Trophoblast cell (in vitro differentiated cells and primary cell): ENCODE measurements around the gene PRR20D. TPM values are rescaled to one million over a fixed set of nuclear protein-coding genes. Genes with fewer than 3 reads are reported as not detected.
"Not testable (repeated sequence)": the region's sequence is repeated elsewhere in the genome, so short reads cannot be mapped to it uniquely, and the experiment has no call there.

Experiments used
- DNase-seq, 2 donors: peaks; one replicate each; pipeline ENCODE4 v3.0.0-alpha.2; 2016
- H2AFZ ChIP-seq: 2 replicates; pipeline ENCODE4 v1.6.1; 2013; ENCODE audit warnings: low read length, moderate library complexity, mild to moderate bottlenecking; ENCODE audit not compliant: insufficient read depth, poor library complexity
- H2AK5ac ChIP-seq: 2 replicates; pipeline ENCODE4 v1.6.1; 2013; ENCODE audit warnings: mild to moderate bottlenecking, low read length
- H2BK120ac ChIP-seq: 2 replicates; pipeline ENCODE4 v1.6.1; 2013; ENCODE audit warnings: low read length, mild to moderate bottlenecking, moderate library complexity; ENCODE audit not compliant: insufficient read depth, poor library complexity
- H2BK12ac ChIP-seq: 2 replicates; pipeline ENCODE4 v1.6.1; 2013; ENCODE audit warnings: mild to moderate bottlenecking, low read length, moderate library complexity
- H2BK5ac ChIP-seq: 2 replicates; pipeline ENCODE4 v1.6.1; 2013; ENCODE audit warnings: low read length, low read depth, moderate library complexity, mild to moderate bottlenecking; ENCODE audit not compliant: poor library complexity
- H3K14ac ChIP-seq: 2 replicates; pipeline ENCODE4 v1.6.1; 2013; ENCODE audit warnings: mild to moderate bottlenecking, low read length
- H3K18ac ChIP-seq: 2 replicates; pipeline ENCODE4 v1.6.1; 2013; ENCODE audit warnings: mild to moderate bottlenecking, low read length
- H3K23ac ChIP-seq: 2 replicates; pipeline ENCODE4 v1.6.1; 2013; ENCODE audit warnings: low read length
- H3K27ac ChIP-seq: 2 replicates; pipeline ENCODE4 v1.5.1; 2013; ENCODE audit warnings: low read depth, mild to moderate bottlenecking, inconsistent platforms, low read length, moderate library complexity
- H3K27me3 ChIP-seq: 2 replicates; pipeline ENCODE4 v1.6.1; 2013; ENCODE audit warnings: inconsistent platforms, mild to moderate bottlenecking, low read length, moderate library complexity; ENCODE audit not compliant: insufficient read depth
- H3K36me3 ChIP-seq, 2 experiments: 1 replicate in 1 of 2; 2 replicates in 1 of 2; pipeline ENCODE4 v1.6.1; 2013; ENCODE audit warnings: low read length in 2 of 2, mild to moderate bottlenecking in 2 of 2, moderate library complexity in 1 of 2; ENCODE audit not compliant: insufficient read depth in 2 of 2, control insufficient read depth in 1 of 2
- H3K4ac ChIP-seq: 2 replicates; pipeline ENCODE4 v1.6.1; 2013; ENCODE audit warnings: low read depth, mild to moderate bottlenecking, low read length, moderate library complexity
- H3K4me1 ChIP-seq, 2 experiments: 1 replicate in 1 of 2; 2 replicates in 1 of 2; pipeline ENCODE4 v1.6.1; 2013; ENCODE audit warnings: low read length in 2 of 2, mild to moderate bottlenecking in 2 of 2, moderate library complexity in 1 of 2; ENCODE audit not compliant: insufficient read depth in 2 of 2, control insufficient read depth in 1 of 2
- H3K4me2 ChIP-seq: 2 replicates; pipeline ENCODE4 v1.6.1; 2013; ENCODE audit warnings: inconsistent platforms, mild to moderate bottlenecking, low read length, moderate library complexity
- H3K4me3 ChIP-seq: 2 replicates; pipeline ENCODE4 v1.5.1; 2013; ENCODE audit warnings: mild to moderate bottlenecking, low read depth, low read length, inconsistent platforms
- H3K79me1 ChIP-seq: one replicate; pipeline ENCODE4 v1.6.1; 2013; ENCODE audit warnings: low read length
- H3K79me2 ChIP-seq: 2 replicates; pipeline ENCODE4 v1.6.1; 2013; ENCODE audit warnings: low read length, mild to moderate bottlenecking; ENCODE audit not compliant: control insufficient read depth, insufficient read depth, poor library complexity
- H3K9ac ChIP-seq: 2 replicates; pipeline ENCODE4 v1.6.1; 2013; ENCODE audit warnings: mild to moderate bottlenecking, low read length
- H3K9me3 ChIP-seq: 2 replicates; pipeline ENCODE4 v1.6.1; 2013; ENCODE audit warnings: low read depth, mild to moderate bottlenecking, control low read depth, inconsistent platforms, low read length; ENCODE audit not compliant: insufficient read depth
- H4K12ac ChIP-seq: 2 replicates; pipeline ENCODE4 v1.6.1; 2013; ENCODE audit warnings: low read depth, mild to moderate bottlenecking, low read length, moderate library complexity
- H4K8ac ChIP-seq: 2 replicates; pipeline ENCODE4 v1.6.1; 2013; ENCODE audit warnings: low read depth, mild to moderate bottlenecking, low read length, moderate library complexity
- H4K91ac ChIP-seq: one replicate; pipeline ENCODE4 v1.6.1; 2013; ENCODE audit warnings: low read depth, mild to moderate bottlenecking, low read length, moderate library complexity
- WGBS: extraction: QIAGEN DNeasy Blood & Tissue Kit; methylation state at CpG from one replicate; pipeline ENCODE4 v1.1.7; 2013; ENCODE audit warnings: missing lambda C conversion rate; ENCODE audit not compliant: insufficient read length, insufficient coverage; ENCODE audit errors: extremely low coverage; 5-methylcytosine and 5-hydroxymethylcytosine counted together
- polyA plus RNA-seq: library from polyadenylated mRNA; stranded (reverse); fragments of 200-250 nt; gene quantifications from 2 replicates; pipeline ENCODE4 v1.2.3, GENCODE V29; 2013

The PRR20D gene
- not detected in 2 replicates for polyA plus RNA-seq

DNA sequence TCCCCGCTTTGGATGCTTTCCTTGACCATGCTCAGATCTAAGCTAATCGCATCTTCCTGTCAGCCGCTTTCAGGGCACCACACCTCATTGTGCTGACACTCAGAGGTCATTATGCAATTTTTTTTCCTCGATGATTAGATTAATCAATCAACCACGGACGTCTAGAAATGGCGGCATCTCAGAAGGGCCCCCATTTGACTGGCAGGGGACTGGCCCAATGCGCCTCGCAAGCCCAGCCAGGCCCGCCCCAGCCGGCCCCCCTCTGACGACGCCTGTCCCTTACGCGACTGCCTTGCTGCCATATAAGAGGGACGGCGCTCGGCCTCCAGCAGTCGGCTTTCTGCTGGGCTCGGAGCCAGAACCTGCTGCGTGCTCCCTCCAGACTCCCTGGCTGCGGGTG lies at the start of gene PRR20D:
TSS of gene PRR20D (plus strand) at position 301 of the 400 bp plus-strand sequence. CDS start 387 bp downstream, outside the sequence.
- not testable (repeated sequence) for H4K12ac ChIP-seq, H3K79me1 ChIP-seq, H2BK120ac ChIP-seq, H3K9me3 ChIP-seq, H3K4me3 ChIP-seq, H3K4me1 ChIP-seq, H3K4me2 ChIP-seq, H3K36me3 ChIP-seq, H3K14ac ChIP-seq, H3K18ac ChIP-seq, H4K8ac ChIP-seq, DNase-seq, H3K4ac ChIP-seq, H3K9ac ChIP-seq, H2BK12ac ChIP-seq, H2BK5ac ChIP-seq, H3K27ac ChIP-seq, H3K27me3 ChIP-seq, H2AK5ac ChIP-seq, H3K79me2 ChIP-seq, H4K91ac ChIP-seq, H2AFZ ChIP-seq, H3K23ac ChIP-seq
- WGBS: no CpG with 5 or more reads among the region's 22 CpGs

DNA sequence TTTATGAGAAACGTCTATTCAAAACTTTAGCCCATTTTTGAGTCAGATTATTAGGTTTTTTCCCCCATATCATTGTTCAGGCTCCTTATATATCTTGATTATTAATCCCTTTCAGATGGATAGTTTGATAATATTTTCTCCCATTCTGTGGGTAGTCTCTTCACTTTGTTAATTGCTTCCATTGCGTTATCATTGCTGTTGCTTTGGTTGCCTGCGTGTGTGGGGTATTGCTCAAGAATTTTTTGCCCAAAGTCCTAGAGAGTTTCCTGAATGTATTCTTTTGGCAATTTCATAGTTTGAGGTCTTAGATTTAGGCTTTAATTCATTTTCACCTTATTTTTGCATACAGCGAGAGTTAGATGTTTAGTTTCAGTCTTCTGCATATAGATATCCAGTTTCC lies 45.5 kb upstream of the PRR20D start:
- Histone ChIP-seq H2AFZ (no peak overlapping the region), H2BK12ac (no peak overlapping the region), H3K18ac (no peak overlapping the region), H3K27ac (no peak overlapping the region), H3K23ac (no peak overlapping the region), H3K79me2 (no peaks in the 10 kb centered on the region), H3K79me1 (no peaks in the 10 kb centered on the region), H3K27me3 (no peaks in the 10 kb centered on the region), H3K14ac (no peak overlapping the region), H3K4me3 (no peak overlapping the region), H3K9ac (no peak overlapping the region), H3K4me2 (no peak overlapping the region), H4K91ac (no peak overlapping the region), H3K4ac (no peak overlapping the region), H2AK5ac (no peak overlapping the region), H4K8ac (no peak overlapping the region), H3K4me1 (no peaks in the 10 kb centered on the region), H2BK120ac (no peak overlapping the region), H2BK5ac (no peak overlapping the region), H3K9me3 (no peaks in the 10 kb centered on the region), H4K12ac (no peak overlapping the region), H3K36me3 (no peaks in the 10 kb centered on the region)
- DNase-seq: no peak
- WGBS: no CpG with 5 or more reads among the region's 4 CpGs

DNA sequence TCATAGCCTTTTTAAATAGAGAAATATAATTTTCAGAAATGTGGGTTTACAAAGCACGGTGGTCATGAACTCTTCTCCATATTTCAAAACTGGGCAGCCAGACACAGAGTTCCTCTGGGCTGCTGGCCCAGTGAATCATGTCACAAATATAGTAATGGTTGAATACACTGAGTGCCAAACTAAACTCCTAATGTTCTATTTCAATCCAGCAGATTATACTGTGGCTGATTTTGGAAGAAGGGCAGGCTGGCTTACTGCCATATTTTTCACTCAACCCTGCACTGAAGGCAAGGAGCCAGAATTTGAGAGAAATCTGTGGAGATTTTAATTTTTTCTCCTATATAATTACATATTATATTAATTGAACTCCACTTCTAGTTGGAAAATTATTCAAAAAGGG lies 36.8 kb upstream of the PRR20D start:
- Histone ChIP-seq H3K79me1 (no peaks in the 10 kb centered on the region), H4K12ac (no peak overlapping the region), H2BK120ac (no peak overlapping the region), H3K9me3 (no peaks in the 10 kb centered on the region), H2AK5ac (no peak overlapping the region), H3K4me2 (no peak overlapping the region), H3K14ac (no peak overlapping the region), H2BK12ac (no peak overlapping the region), H3K9ac (no peak overlapping the region), H3K79me2 (no peaks in the 10 kb centered on the region), H4K91ac (no peak overlapping the region), H2BK5ac (no peak overlapping the region), H4K8ac (no peak overlapping the region), H2AFZ (no peak overlapping the region), H3K4me1 (no peaks in the 10 kb centered on the region), H3K18ac (no peak overlapping the region), H3K4me3 (no peak overlapping the region), H3K23ac (no peak overlapping the region), H3K36me3 (no peaks in the 10 kb centered on the region), H3K27ac (no peak overlapping the region), H3K27me3 (no peaks in the 10 kb centered on the region), H3K4ac (no peak overlapping the region)
- DNase-seq: no peak
- WGBS: no CpG with 5 or more reads among the region's 1 CpG

DNA sequence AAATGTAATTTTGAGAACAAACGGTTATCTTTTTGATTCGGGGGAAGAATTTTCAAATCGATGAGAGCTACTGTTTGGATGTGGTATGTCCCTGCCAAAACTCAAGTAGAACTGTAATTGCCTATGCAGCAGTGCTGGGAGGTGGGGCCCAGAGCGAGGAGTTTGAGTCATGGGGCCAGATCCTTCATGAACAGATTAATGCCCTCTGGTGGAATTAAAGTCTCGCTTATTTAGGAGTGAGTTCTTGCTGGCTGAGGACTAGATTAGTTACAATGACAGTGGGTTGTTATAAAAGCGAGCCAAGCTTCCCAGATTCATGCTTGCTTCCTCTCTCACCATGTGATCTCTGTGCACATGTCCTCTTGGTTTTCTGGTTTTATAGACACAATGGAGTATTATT lies 31.5 kb upstream of the PRR20D start:
- H3K14ac ChIP-seq: no peak overlapping the region
- no peak overlapping the region for H2BK120ac ChIP-seq
- H3K9me3 ChIP-seq: no peaks in the 10 kb centered on the region
- no peaks in the 10 kb centered on the region for H3K27me3 ChIP-seq
- H4K8ac ChIP-seq: no peak overlapping the region
- no peak overlapping the region for H3K4me2 ChIP-seq
- no peak overlapping the region for H2BK12ac ChIP-seq
- no peaks in the 10 kb centered on the region for H3K79me1 ChIP-seq
- no peak overlapping the region for H2BK5ac ChIP-seq
- no peak overlapping the region for H2AFZ ChIP-seq
- no peak overlapping the region for H3K27ac ChIP-seq
- no peak overlapping the region for H2AK5ac ChIP-seq
- H3K79me2 ChIP-seq: no peaks in the 10 kb centered on the region
- no peak overlapping the region for H4K91ac ChIP-seq
- no peak overlapping the region for H3K4ac ChIP-seq
- no peak overlapping the region for H3K9ac ChIP-seq
- H3K23ac ChIP-seq: no peak overlapping the region
- no peak overlapping the region for H4K12ac ChIP-seq
- no peaks in the 10 kb centered on the region for H3K4me1 ChIP-seq
- no CpG with 5 or more reads among the region's 6 CpGs for WGBS
- no peak for DNase-seq
- H3K18ac ChIP-seq: no peak overlapping the region
- no peak overlapping the region for H3K4me3 ChIP-seq
- H3K36me3 ChIP-seq: no peaks in the 10 kb centered on the region
